A549 treated with DMSO at 1 μM for 4 hours (cell line): ENCODE measurements around the gene TMEM35B. TPM values are rescaled to one million over a fixed set of nuclear protein-coding genes. Genes with fewer than 3 reads are reported as not detected.

Source experiments
- total RNA-seq: library from RNA; stranded (reverse); fragments of 200-300 nt; extraction: Qiagen RNA extraction; gene quantifications from 5 replicates; pipeline ENCODE4 v1.2.3, GENCODE V29; 2022; ENCODE audit warnings: low read depth

The TMEM35B gene
- total RNA-seq = 16.7 to 20.1 TPM (median 17.3 TPM) in 5 replicates

DNA sequence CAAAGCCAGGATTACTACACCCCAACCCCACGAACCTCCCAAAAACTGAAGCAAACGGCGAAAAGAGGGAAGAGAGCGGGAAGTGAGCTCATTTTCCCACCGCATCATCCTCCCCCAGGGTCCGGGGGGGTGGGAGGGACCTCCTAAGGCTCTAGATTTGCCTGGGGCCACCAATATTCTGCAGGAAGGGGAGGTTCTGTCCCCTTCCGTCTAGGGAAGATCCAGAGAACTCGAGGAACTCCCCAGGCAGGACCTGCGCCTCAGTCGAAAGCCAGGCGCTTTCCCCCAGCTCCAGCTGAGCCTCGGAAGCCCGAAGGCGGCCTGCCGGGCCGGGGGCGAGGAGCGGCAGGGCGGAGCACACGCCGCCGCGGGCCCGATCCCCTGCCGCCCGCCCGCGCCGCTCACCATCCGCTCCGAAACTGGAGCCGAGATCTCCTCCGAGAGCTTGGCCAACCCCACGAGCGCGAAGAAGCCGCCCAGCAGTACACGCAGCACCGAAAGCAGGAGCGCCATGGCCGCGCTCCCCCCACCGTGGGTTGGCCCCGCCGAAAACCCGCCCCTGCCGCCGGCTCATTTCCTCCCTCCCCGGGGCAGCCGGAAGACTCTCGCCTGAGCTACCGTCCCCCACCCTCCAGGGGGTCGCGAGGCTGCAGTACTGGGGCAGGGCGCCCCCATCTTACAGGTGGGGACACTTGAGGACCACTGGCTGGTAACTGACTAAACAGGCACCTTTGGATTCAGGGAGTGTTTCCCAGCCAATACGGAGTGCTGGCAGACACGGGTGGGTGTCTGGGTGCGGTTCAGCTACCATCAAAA is at the start of gene TMEM35B:
TMEM35B (minus strand) TSS at position 555 of the 816 bp plus-strand sequence; CDS start at position 513, 42 bp downstream.

Other genes starting within 250 kb of the TMEM35B start
- 0.12 TPM in 2 of 5 replicates, not detected in the others for gene GJB5, start 230.3 kb downstream of the TMEM35B start, total RNA-seq
- 0.03 to 0.18 TPM (median 0.08 TPM) in 4 of 5 replicates, not detected in the other for gene GJB4, start 225.6 kb downstream of the TMEM35B start, total RNA-seq
- 5.4 to 8.1 TPM (median 6.1 TPM) in 5 replicates for gene GJB3, start 204.1 kb downstream of the TMEM35B start, total RNA-seq
- not detected in 5 replicates for gene GJA4, start 192.3 kb downstream of the TMEM35B start, total RNA-seq
- gene SMIM12, start 125.6 kb downstream of the TMEM35B start, total RNA-seq = 51.6 to 59.6 TPM (median 54.9 TPM) in 5 replicates
- 0.08 to 0.25 TPM (median 0.17 TPM) in 5 replicates for gene DLGAP3, start 55.7 kb downstream of the TMEM35B start, total RNA-seq
- 4.6 to 6.0 TPM (median 5.3 TPM) in 5 replicates for gene ZMYM6, start 46.6 kb upstream of the TMEM35B start, total RNA-seq
- gene ZMYM1, start 94.0 kb upstream of the TMEM35B start, total RNA-seq = 4.1 to 8.7 TPM (median 8.2 TPM) in 5 replicates
- gene SFPQ, start 207.8 kb upstream of the TMEM35B start, total RNA-seq = 208 to 302 TPM (median 223 TPM) in 5 replicates